Stomach (tissue), 9 donors: ENCODE measurements around the gene IL17RC. TPM values are rescaled to one million over a fixed set of nuclear protein-coding genes. Genes with fewer than 3 reads are reported as not detected.

Experiments used
- DNase-seq, 2 donors: peaks; one replicate each; pipeline versions ENCODE4 v3.0.0 to v3.0.0-alpha.2; 2013 to 2019
- H3K27ac ChIP-seq, 5 donors: fragments of 200-600 bp in 4 of 5; sonication (generic) in 4 of 5; one replicate each; pipeline ENCODE4 v1.5.1; 2013 to 2019; ENCODE audit warnings: mild to moderate bottlenecking in 1 of 5, moderate library complexity in 1 of 5
- H3K27me3 ChIP-seq, 3 donors: fragments of 200-600 bp; sonication (generic); one replicate each; pipeline ENCODE4 v1.5.1; 2017 to 2019; ENCODE audit warnings: mixed run types in 1 of 3
- H3K36me3 ChIP-seq, 4 donors: fragments of 200-600 bp; sonication (generic); 1 replicate in 3 of 4; 2 replicates in 1 of 4; pipeline ENCODE4 v1.5.1; 2016 to 2019
- H3K4me1 ChIP-seq, 4 donors: fragments of 200-600 bp; sonication (generic); one replicate each; pipeline ENCODE4 v1.5.1; 2016 to 2019
- H3K4me3 ChIP-seq, 4 donors: fragments of 200-600 bp; sonication (generic) in 3 of 4; one replicate each; pipeline ENCODE4 v1.5.1; 2016 to 2019; ENCODE audit warnings: mild to moderate bottlenecking in 1 of 4
- H3K9me3 ChIP-seq, 4 donors: fragments of 200-600 bp; sonication (generic); one replicate each; pipeline ENCODE4 v1.5.1; 2016 to 2019
- CTCF ChIP-seq, 7 experiments: fragments of 450-650 bp in 4 of 7; fragments of 200-600 bp in 3 of 7; sonication (generic) in 3 of 7; IDR thresholded peaks; one replicate each; pipeline ENCODE4 v1.5.1; 2016 to 2019; ENCODE audit warnings: antibody characterized with exemption in 7 of 7, control low read depth in 2 of 7, mild to moderate bottlenecking in 1 of 7
- EP300 ChIP-seq: sonication (generic); formaldehyde crosslinking; IDR thresholded peaks from one replicate; pipeline ENCODE4 v1.6.1; 2017; ENCODE audit warnings: antibody characterized with exemption
- POLR2A ChIP-seq, 4 donors: fragments of 450-650 bp; IDR thresholded peaks; one replicate each; pipeline ENCODE4 v1.6.1; 2016; ENCODE audit warnings: antibody characterized with exemption in 4 of 4, control low read depth in 2 of 4, mild to moderate bottlenecking in 1 of 4, moderate library complexity in 1 of 4
- POLR2AphosphoS5 ChIP-seq, 3 donors: sonication (generic); formaldehyde crosslinking; IDR thresholded peaks; one replicate each; pipeline ENCODE4 v1.6.1; 2016; ENCODE audit warnings: antibody characterized with exemption in 3 of 3
- WGBS, 5 donors: extraction: QIAGEN DNeasy Blood & Tissue Kit in 3 of 5; methylation state at CpG; one replicate each; pipeline versions ENCODE4 v1.1.5 to v1.1.7; 2013 to 2018; 5-methylcytosine and 5-hydroxymethylcytosine counted together
- intact Hi-C: fragments of 100-400 bp; cut with DNase I; formaldehyde crosslinking; loops from one replicate; pipeline ENCODE4 v1.15.1; 2023; ENCODE audit warnings: low total_unique reads
- polyA plus RNA-seq, 3 donors: library from polyadenylated mRNA; stranded (reverse); fragments of 200-250 nt; gene quantifications; one replicate each; pipeline ENCODE4 v1.2.3, GENCODE V29; 2013
- total RNA-seq, 5 donors: library from RNA; depleted of rRNA; stranded (reverse); fragments of >200 nt; gene quantifications; one replicate each; pipeline versions ENCODE4 v1.1.0 to v1.2.3, GENCODE V29; 2014 to 2016
- donor health status: healthy with polysubstance abuse.
- donor health status: Bipolar disorder and iron deficiency.
- donor health status: healthy.

The IL17RC gene
- total and polyA plus RNA-seq, 8 donors: 20.1 to 284 (median 33.1) TPM

GRCh38 chr3:9930804-9931418 lies 14.0 kb downstream of the IL17RC start:
- Histone ChIP-seq H3K36me3 (peaks cover 0 to 49% (median 38%) of the 10 kb centered on the region in 4 donors), H3K9me3 (no peaks in the 10 kb centered on the region), H3K4me3 (no peak overlapping the region), H3K27me3 (no peaks in the 10 kb centered on the region), H3K27ac (no peak overlapping the region), H3K4me1 (peaks cover 12 to 37% (median 34%) of the 10 kb centered on the region in 4 donors)
- 93 to 97% (median 95%) methylated on average over 4 of the region's 4 CpGs for WGBS, 5 donors
- no peak for DNase-seq
- intact Hi-C loops: no loop called here
- TF ChIP-seq CTCF (IDR thresholded peaks at IDR 0.05) (peak in 1 of 7 experiments; percentile 6), POLR2AphosphoS5 (IDR thresholded peaks at IDR 0.05) (no peak), EP300 (no peak)

GRCh38 chr3:9932535-9932842 lies 15.6 kb downstream of the IL17RC start:
- intact Hi-C loops: no loop called here
- WGBS, 5 donors: 3 to 10% (median 7%) methylated on average over 8 to 13 of the region's 13 CpGs

GRCh38 chr3:9932843-9933560 lies 16.1 kb downstream of the IL17RC start:
- Histone ChIP-seq H3K4me1 (peaks cover 12 to 53% (median 47%) of the 10 kb centered on the region in 4 donors), H3K27ac (peak overlapping the region; percentile 93 to 98 (median 95)), H3K27me3 (no peaks in the 10 kb centered on the region), H3K36me3 (peaks cover 3 to 51% (median 41%) of the 10 kb centered on the region in 4 donors), H3K4me3 (peak overlapping the region; percentile 64 to 78 (median 76)), H3K9me3 (no peaks in the 10 kb centered on the region)
- intact Hi-C loops: no loop called here
- 0 to 1% (median 0%) methylated on average over 14 to 77 of the region's 77 CpGs for WGBS, 5 donors
- peak; percentile 83 to 94 for DNase-seq
- TF ChIP-seq POLR2AphosphoS5 (IDR thresholded peaks at IDR 0.05) (peak; percentile 0 to 57 (median 1)), POLR2A (IDR thresholded peaks at IDR 0.05) (no peak), EP300 (no peak), CTCF (IDR thresholded peaks at IDR 0.05) (peak in 5 of 7 experiments; percentile 65 to 82 (median 72))

More at GRCh38 chr3:9932535-9932842, 15.6 kb downstream of the IL17RC start:
- H3K27me3 ChIP-seq: no peaks in the 10 kb centered on the region
- TF ChIP-seq POLR2AphosphoS5 (IDR thresholded peaks at IDR 0.05): peak in 1 of 3 donors; percentile 7
- no peak for TF ChIP-seq EP300
- no peaks in the 10 kb centered on the region for H3K9me3 ChIP-seq
- H3K4me3 ChIP-seq: peak overlapping the region; percentile 64 to 78 (median 76)
- DNase-seq: no peak
- peaks cover 12 to 51% (median 45%) of the 10 kb centered on the region in 4 donors for H3K4me1 ChIP-seq
- H3K36me3 ChIP-seq: peaks cover 0 to 51% (median 38%) of the 10 kb centered on the region in 4 donors
- peak overlapping the region; percentile 93 to 98 (median 95) for H3K27ac ChIP-seq

- Histone ChIP-seq H3K4me1 (peaks cover 12 to 53% (median 47%) of the 10 kb centered on the region in 4 donors), H3K36me3 (peaks cover 9 to 51% (median 40%) of the 10 kb centered on the region in 4 donors), H3K27ac (peak within 1 kb of the TSS; percentile 93 to 98 (median 95)), H3K4me3 (peak within 1 kb of the TSS; percentile 64 to 78 (median 76)), H3K27me3 (no peaks in the 10 kb centered on the region), H3K9me3 (no peaks in the 10 kb centered on the region)
- peak; percentile 91 to 96 (median 93) for TF ChIP-seq POLR2AphosphoS5 (IDR thresholded peaks at IDR 0.05)
- no peak for TF ChIP-seq CTCF (IDR thresholded peaks at IDR 0.05)
- no peak for TF ChIP-seq EP300
- TF ChIP-seq POLR2A (IDR thresholded peaks at IDR 0.05): peak in 2 of 4 donors; percentile 12 to 83
- intact Hi-C loops: no loop called here
- WGBS, 5 donors: 0 to 1% (median 0%) methylated on average over 31 to 50 of the region's 50 CpGs
- peak; percentile 98 to 99 for DNase-seq
Measured at GRCh38 chr3:9933561-9934234, 16.8 kb downstream of the IL17RC start, which contains the start of gene CRELD1. Gene CRELD1, plus strand, starts transcription at chr3:9933834. Its CDS starts 605 bp downstream, at chr3:9934439.
